ENCODE data around the gene SELENOO.

Gene SELENOO

DNA sequence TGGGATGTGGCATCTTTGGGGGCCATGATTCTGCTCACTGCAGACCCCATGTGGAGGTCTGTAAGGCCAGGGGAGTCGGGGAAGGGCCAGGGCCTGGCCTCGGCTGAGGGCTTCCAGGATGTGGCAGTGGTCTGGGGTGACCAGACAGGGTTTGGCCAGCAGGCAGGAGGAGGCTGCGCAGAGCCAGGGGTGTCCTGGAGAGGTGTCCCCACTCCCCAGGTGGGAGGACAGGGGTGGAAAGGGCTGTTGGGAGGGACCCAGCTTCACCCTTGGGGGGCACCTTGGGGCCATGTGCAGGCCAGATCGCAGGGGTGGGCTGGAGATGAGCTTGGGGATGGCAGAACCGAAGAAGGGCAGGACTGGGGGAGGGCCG, 26.8 kb upstream of the SELENOO start:
- ATAC-seq (ENCODE audit: low read depth) (no peak), DNase-seq (ENCODE audit: low spot score) (no peak)
- TF ChIP-seq, protein P1, sequence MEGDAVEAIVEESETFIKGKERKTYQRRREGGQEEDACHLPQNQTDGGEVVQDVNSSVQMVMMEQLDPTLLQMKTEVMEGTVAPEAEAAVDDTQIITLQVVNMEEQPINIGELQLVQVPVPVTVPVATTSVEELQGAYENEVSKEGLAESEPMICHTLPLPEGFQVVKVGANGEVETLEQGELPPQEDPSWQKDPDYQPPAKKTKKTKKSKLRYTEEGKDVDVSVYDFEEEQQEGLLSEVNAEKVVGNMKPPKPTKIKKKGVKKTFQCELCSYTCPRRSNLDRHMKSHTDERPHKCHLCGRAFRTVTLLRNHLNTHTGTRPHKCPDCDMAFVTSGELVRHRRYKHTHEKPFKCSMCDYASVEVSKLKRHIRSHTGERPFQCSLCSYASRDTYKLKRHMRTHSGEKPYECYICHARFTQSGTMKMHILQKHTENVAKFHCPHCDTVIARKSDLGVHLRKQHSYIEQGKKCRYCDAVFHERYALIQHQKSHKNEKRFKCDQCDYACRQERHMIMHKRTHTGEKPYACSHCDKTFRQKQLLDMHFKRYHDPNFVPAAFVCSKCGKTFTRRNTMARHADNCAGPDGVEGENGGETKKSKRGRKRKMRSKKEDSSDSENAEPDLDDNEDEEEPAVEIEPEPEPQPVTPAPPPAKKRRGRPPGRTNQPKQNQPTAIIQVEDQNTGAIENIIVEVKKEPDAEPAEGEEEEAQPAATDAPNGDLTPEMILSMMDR (IDR thresholded peaks at IDR 0.05; ENCODE audit: poor library complexity, severe bottlenecking): no peak
- Histone ChIP-seq H3K4me1 (ENCODE audit: insufficient read depth, poor library complexity, severe bottlenecking) (no peaks in the 10 kb centered on the region), H3K27me3 (ENCODE audit: insufficient read depth, poor library complexity, severe bottlenecking) (peaks cover 4% of the 10 kb centered on the region), H3K4me3 (ENCODE audit: severe bottlenecking) (no peak overlapping the region), H3K36me3 (ENCODE audit: low read depth) (no peaks in the 10 kb centered on the region), H3K27ac (ENCODE audit: poor library complexity, severe bottlenecking) (no peak overlapping the region), H3K9me3 (ENCODE audit: severe bottlenecking) (no peaks in the 10 kb centered on the region)

DNA sequence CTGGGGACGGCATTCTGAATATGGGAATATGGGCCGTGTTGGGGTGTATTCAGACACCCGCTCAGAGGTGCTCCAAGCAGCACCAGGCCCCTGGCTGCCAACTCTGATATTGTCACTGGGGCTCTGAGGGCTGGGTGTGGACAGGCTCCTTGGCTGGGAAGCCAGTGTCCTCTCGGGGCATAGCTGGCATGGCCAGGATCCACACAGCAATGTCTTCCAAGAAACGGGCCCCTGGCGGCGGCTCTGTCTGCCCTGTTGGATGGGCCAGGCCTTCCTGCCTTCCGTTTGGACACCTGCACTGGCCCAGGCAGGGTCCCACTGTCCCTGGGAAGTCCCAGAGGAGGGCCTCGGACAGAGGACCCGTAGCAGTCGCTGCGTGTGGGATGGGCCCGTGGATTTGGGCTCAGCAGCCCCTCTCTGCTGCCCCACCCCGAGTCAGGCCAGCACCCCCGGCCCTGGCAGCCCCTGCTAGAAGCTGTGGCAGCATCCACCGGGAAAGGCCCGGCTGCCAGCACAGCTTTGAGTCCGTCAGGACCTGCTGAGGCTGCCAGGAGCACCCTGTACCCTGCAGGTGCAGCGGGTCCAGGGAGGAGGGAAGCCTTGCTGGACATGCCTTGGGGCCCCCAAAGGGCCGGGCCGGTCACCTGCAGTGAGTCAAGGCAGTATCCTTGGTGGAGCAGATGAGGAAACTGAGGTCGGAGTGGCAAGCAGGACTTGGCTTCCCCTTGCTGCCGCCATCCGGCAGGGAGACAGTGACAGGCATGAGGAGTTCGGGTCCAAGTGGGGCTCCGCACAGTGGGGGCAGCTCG, 26.2 kb upstream of the SELENOO start:
- TF ChIP-seq, protein P1 (IDR thresholded peaks at IDR 0.05; ENCODE audit: poor library complexity, severe bottlenecking): no peak
- ATAC-seq (ENCODE audit: low read depth): no peak
- no peak for DNase-seq (ENCODE audit: low spot score)
- Histone ChIP-seq H3K9me3 (ENCODE audit: severe bottlenecking) (no peaks in the 10 kb centered on the region), H3K27ac (ENCODE audit: poor library complexity, severe bottlenecking) (no peak overlapping the region), H3K4me3 (ENCODE audit: severe bottlenecking) (no peak overlapping the region), H3K36me3 (ENCODE audit: low read depth) (no peaks in the 10 kb centered on the region), H3K27me3 (ENCODE audit: insufficient read depth, poor library complexity, severe bottlenecking) (no peaks in the 10 kb centered on the region), H3K4me1 (ENCODE audit: insufficient read depth, poor library complexity, severe bottlenecking) (no peaks in the 10 kb centered on the region)

DNA sequence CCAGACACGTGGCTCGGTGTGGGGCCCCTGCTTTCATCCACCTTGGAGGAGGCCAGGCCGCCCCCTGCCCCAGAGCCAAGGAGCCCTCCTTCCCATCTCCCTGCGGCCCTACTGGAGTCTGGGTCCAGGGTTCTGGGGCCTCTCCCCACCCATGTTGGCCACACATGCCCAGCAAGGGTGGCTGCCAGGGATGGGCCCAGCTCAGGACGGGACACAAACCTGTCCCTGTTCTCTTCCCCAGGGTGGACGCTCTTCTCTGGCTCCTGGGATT, 25.7 kb upstream of the SELENOO start:
- TF ChIP-seq, protein P1 (IDR thresholded peaks at IDR 0.05; ENCODE audit: poor library complexity, severe bottlenecking): no peak
- H3K27ac ChIP-seq (ENCODE audit: poor library complexity, severe bottlenecking): no peak overlapping the region
- H3K9me3 ChIP-seq (ENCODE audit: severe bottlenecking): no peaks in the 10 kb centered on the region
- no peak for DNase-seq (ENCODE audit: low spot score)
- no peaks in the 10 kb centered on the region for H3K36me3 ChIP-seq (ENCODE audit: low read depth)
- H3K4me1 ChIP-seq (ENCODE audit: insufficient read depth, poor library complexity, severe bottlenecking): no peaks in the 10 kb centered on the region
- H3K4me3 ChIP-seq (ENCODE audit: severe bottlenecking): no peak overlapping the region
- no peaks in the 10 kb centered on the region for H3K27me3 ChIP-seq (ENCODE audit: insufficient read depth, poor library complexity, severe bottlenecking)
- ATAC-seq (ENCODE audit: low read depth): no peak

DNA sequence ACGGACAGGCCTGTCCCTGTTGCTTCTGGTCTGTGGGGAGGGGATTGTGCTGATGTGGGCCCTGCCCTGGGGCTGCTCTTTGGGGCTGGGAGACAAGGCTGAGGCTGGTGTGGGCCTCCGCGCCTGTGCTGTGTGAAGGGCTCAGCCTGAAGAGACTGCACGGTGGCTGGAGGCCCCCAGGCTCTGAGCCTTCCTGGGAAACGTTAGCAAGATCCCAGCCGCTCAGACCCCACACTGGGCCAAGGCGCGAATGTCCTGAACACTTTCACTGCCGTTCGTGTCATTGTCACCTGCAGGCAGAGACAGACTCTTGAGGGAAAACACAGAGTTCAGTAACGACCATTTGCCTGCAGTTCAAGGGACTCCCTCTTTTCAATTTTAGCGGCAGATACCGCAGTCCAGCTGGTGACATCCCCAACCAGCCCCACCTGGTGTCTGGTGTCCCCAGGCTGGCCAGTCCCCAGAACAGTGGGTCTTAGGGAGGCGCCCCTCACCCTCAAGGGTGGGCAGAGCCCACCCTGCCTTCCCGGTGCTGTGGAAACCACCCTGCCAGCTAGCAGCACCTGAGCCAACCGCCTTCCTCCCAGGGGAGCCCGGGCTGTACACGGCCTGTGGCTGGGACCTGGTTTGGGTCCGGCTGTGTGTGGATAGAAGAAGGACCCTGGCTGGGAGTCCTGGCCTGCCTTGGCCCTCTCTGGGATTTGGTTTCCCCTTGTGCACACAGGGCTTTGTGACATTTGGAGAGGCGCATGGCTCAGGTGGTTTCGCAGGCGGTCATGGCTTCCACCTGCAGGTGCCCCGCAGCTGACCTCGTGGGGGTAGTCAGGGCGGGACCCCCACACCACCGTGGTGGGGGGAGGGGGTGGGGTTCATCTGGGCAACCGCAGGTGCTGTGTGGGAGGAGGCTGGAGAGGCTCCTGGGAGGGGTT, 24.6 kb upstream of the SELENOO start:
- Histone ChIP-seq H3K4me1 (ENCODE audit: insufficient read depth, poor library complexity, severe bottlenecking) (no peaks in the 10 kb centered on the region), H3K9me3 (ENCODE audit: severe bottlenecking) (no peaks in the 10 kb centered on the region), H3K4me3 (ENCODE audit: severe bottlenecking) (no peak overlapping the region), H3K27me3 (ENCODE audit: insufficient read depth, poor library complexity, severe bottlenecking) (no peaks in the 10 kb centered on the region), H3K36me3 (ENCODE audit: low read depth) (no peaks in the 10 kb centered on the region), H3K27ac (ENCODE audit: poor library complexity, severe bottlenecking) (no peak overlapping the region)
- ATAC-seq (ENCODE audit: low read depth) (no peak), DNase-seq (ENCODE audit: low spot score) (no peak)
- TF ChIP-seq, protein P1 (IDR thresholded peaks at IDR 0.05; ENCODE audit: poor library complexity, severe bottlenecking): no peak
